HPDE6-E6E7 (cell line): ENCODE data around the gene AHI1.
"Not testable (repeated sequence)": the region's sequence is repeated elsewhere in the genome, so short reads cannot be mapped to it uniquely, and the experiment has no call there.

Experiments
- DNase-seq: peaks from one replicate; pipeline ENCODE4 v3.0.0; 2011; ENCODE audit warnings: missing footprints; ENCODE audit errors: extremely low spot score

Gene AHI1

DNA sequence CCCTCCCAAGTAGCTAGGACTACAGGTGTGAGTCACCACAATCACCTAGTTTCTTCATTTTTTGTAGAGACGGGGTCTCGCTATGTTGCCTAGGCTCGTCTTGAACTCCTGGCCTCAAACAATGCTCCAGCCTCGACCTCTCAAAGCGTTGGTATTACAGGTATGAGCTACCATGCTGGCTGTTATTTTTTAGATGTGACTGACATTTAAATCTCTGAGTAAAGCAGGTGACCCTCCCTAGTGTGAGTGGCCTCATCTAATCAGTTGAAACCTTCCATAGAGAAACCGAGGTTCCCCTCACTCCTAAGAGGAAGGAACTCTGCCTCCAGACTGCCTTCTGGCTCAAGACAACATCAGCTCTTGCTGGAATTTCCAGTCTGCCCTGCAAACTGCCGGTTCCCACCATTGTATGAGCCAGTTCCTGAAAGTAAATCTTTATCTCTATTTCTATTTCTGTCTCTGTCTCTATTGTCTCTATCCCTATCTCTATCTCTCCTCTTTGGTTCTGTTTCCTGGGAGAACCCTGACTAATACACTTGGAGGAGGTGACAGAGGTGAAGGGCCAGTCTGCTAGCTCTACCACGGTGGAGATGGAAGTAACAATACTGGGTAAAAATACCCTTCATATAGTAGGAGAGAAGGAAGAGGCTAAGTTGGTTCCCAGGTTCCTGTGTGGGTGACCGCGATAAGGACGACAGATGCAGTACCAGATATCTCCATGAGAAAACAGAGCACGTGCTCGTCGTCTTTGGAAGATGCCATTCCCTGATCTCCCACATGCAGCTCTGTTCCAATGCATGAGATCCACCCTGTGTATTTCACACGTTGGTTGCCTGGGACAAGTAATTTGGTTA, 235.4 kb downstream of the AHI1 start:
- no peak for DNase-seq

DNA sequence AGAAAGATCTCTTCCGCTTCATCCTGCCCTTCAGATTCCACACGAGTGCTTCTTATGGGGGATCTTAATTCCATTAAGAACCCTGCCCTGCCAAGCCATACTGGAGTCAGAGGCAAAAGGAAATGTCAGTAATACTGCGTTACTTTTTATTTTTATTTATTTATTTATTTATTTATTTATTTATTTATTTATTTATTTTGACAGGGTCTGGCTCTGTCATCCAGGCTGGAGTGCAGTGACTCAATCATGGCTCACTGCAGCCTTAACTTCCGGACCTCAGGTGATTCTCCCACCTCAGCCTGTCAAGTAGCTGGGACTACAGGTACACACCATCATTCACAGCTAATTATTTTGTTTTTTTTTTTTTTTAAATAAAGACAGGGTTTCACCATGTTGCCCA, 236.9 kb downstream of the AHI1 start:
- no peak for DNase-seq

DNA sequence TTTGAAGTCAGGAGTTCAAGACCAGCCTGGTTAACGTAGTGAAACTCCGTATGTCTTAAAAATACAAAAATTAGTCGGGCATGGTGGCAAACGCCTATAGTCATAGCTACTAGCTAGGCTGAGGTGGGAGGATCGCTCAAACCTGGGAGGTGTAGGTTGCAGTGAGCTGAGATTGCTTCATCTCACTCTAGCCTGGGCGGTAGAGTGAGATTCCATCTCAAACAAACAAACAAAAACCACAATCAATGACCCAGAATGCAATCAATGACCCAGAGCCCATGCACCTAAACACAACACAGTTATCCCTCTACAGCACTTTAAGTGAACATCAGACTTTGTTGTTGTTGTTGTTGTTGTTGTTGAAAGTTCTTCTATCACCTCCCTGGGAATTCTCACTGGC, 238.6 kb downstream of the AHI1 start:
- DNase-seq: no peak

DNA sequence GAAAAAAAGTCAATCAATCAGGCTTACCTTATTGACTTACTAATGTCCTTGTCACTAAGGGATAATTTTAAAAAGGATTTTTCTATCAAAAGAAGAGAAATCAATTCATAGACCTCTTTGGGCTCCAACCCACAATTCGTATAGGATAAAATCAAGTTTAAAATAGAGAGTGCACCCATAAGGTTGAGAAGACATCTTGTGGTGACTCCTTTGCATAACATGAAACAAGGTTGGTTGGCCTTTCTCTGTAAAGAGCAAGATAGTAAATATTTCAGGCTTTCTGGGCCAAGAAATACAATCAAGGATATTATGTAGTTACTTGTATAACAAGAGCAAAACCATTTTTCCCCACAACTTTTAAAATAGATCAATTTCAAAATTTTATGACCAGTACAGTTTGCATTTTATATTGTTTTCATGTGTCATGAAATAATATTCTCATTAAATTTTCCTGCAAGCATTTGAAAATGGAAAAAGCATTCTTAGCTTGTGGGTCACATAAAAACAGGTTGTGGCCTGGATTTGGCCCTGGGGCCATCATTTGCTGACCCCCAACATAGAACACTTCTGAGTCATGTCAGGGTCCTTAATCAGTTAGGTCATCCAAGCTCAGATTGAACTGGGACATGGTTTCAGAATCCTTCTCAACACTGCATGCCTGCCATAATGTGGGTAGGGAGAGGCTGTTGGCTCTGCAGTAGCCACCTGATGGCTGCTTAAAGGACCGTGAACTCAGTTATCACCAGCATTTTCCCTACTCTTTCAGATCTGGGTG, 239.7 kb downstream of the AHI1 start:
- no peak for DNase-seq

DNA sequence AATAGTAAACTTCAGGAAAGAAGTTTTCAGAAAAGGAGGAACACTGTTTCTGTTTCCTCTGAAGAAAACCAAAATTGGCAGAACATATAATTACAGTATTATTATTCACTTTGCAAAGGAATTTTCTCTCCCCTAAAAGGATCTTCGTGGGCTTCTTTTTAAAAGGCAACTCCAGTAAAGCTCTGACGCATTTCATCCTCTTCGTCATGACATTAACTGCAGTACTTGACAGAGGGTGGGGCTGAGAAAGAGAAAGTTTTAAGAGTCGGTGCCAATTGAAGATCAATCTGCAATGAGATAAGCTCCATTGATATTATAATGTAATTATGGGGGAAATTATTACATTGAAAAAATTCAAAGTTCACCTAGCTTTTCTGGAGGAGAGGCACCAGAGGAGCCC, 240.7 kb downstream of the AHI1 start:
- DNase-seq: no peak

DNA sequence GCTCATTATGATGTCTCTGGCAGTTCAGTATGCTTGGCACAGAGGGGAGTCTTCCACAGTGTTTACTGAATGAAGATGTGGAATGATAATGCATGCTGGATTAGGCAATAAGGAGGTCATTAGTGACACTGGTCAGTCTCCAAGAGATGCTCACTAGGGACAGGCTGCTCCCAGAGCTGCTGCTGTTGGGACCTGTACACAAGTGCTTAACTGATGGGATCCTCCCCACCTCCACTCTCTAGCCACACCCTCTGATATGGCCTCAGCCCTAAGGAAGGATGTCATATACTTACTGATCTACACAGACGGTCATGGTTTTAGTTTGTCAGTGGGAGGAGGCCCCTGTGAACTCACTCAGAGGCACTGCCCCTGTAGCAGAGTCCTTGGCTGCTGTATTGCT, 243.1 kb downstream of the AHI1 start:
- DNase-seq: no peak

DNA sequence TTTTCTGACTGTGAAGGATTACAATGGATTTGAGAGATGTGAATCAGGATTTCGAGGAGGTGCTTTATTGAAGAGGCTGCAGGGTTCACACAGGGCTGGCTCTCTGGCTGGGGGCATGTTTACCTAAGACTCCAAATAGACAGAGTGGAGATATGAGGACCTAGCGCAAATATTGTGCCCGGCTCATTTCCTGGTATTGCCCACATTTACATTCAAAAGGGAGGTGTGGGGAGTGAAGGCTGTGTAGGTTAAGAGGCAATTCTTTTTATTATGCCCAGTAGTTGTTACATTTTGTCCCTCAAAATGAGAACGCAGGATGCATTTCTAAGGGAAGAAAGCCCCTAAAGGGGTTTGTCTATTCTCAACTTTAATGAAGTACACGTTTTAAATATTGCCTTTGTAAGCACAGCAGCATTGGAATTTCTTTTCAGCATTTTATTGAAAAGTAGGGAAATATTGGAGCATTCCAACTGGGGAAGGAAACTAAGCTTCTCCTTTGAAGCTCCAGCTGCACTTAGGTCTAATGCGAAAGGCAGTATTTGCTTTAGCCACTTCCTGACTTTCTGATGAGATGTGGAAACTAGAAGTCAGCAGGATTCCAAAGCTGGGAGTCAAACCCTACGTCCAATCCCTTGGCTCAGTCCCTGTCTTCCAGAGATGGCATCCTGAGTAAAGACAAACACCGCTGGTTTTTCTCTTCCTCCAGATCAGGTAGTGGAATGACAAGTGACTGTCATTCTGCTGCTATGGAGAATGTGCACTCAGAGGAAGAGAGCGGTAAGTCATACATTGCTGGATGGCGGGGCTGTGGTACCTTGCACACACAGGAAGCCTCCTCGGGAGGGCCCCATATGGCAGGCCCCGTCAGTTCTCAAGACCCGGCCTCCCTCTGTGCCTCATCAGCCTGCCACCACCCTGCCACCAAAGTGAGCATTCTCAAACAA, 245.8 kb downstream of the AHI1 start:
- no peak for DNase-seq

DNA sequence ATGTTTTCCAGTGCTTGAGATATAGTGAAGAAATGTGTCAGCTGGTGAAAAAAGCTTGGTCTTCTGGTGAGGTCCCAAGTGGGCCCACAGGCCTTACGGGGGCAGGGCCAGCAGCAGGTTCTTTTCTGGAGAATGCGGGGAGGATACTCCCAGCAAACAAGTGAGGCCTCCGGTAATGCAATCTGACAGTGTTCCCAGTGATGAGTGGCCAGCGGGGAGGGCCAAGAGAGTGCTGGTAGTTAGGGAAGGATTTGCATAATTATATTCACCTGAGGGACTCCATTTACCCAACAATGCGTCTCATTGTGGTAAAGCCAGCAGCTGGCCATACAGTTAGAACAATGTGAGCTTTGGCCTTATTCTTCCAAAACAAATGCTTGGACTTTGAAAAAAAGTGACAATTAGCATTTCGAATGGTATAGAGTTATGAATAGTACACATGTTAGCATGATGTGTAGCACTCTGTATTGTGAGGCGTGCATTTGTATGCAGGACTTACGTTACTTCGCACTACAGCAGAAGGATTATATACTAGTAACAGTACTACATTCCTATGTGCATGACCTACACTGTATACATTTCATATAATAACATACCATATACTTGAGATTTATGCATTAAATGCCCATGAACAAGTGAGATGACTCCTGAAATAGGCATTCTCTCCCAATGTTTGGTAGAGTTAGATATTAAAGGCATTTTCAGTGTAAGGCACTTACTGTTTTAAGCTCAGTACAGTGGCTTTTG, 246.6 kb downstream of the AHI1 start:
- DNase-seq: no peak

DNA sequence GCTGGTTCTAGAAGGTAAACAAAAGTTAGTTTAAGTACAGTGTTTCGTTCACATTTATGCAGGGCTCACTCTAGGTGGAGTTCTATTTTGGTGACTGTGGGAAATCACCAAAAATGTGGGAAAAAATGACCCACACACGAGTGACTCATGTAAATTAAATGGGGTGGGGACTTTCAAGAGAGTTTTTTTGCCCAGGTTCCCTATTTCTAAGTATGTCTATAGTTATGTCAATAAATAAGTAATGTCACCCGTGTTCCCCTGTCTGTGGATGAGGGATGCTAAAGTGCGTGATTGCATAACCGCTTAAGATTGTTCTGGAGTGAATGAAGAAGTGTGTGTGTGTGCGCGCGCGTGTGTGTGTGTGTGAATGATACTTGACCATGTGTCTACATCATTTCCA, 247.3 kb downstream of the AHI1 start:
- DNase-seq: no peak

DNA sequence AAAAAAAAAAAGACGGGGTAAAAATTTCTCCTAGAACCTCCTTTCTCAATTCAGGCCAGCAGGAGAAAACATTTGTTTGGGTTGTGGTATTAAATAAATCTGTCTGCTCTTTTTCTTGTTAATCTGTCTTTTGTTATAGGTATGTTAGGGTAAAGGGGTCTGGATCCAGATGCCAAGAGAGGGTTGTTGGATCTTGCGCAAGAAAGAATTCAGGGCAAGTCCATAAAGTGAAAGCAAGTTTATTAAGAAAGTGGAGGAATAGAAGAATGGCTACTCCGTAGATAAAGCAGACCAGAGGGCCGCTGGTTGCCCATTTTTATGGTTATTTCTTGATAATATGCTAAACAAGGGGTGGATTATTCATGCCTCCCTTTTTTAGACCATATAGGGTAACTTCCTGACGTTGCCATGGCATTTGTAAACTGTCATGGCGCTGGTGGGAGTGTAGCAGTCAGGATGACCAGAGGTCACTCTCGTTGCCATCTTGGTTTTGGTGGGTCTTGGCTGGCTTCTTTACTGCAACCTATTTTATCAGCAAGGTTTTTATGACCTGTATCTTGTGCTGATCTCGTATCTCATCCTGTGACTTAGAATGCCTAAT, 251.0 kb downstream of the AHI1 start:
- not testable (repeated sequence) for DNase-seq

DNA sequence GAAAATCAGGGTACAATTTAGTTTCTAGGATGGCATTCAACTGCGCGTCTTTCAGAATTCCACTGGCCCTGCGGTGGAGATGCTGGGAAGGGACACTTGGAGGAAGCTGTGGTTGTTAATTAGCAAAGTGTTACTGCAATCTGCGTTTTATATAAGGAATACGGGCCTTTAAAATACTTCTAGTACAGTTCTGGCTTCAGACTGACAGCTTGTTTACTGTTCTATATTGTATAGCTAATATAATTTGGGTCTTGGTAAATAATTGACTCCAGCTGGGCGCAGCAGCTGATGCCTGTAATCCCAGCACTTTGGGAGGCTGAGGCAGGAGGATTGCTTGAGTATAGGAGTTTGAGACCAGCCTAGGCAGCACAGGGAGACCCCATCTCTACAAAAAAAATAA, 252.7 kb downstream of the AHI1 start:
- DNase-seq: no peak

DNA sequence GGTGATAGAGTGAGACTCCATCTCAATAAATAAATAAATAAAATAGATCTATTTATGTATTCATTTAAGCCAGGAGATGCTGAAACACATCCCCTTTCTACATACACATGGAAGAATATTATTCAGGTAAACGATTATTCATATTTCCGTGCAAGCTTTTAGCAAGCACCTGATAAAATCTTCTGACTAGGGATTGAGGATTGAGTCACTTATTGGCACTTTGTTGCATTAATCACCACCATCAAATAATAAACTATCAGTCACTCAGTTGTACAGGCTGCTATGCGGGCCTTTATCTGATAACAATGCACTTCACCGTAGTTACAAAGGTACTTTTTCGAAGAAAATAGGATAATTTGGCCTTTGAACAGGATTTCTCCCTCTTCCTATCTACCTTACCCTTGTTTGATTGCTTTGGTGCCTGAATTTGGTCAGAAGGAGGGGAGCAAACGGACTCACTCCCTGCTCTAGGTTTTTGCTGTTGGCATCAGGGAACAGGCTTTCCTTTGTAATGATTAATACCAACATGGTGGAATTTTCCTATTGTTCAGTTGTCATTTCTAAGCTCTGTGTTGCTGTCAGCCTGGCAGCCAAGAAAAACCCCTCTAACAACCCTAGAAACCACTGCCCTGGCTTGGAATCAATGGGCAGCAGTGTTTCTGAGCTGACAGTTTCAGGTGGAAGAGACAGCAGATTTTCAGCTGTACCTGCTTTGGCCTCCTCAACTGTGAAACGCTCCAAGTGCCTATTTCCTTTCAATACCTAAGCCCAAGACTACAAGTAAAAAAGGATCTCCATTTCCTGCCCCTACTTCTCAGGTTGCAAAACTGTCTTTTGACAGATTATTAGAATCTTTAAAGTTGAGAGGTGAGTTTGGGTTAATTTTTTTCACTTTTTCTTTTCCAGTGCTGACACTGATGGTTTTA, 253.4 kb downstream of the AHI1 start:
- DNase-seq: peak; percentile 3

DNA sequence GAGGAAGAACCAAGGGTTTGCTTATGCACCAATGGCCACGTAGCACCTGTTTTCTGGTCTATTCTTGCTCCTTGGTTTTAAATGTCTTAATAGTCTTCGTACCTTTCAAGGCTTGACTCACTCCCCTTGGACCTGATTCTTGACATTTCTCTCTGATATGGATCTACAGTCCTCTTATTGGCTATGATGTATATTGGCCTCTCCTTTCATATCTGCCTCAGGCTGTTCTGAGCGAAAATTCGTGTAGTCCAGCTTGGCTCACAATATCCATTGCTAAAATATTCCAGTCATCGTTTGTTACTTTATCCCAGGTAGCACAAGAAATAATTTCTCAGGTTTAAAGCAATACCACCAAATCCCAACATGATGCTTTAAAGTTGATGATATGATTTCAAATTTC, 256.8 kb downstream of the AHI1 start:
- DNase-seq: no peak

DNA sequence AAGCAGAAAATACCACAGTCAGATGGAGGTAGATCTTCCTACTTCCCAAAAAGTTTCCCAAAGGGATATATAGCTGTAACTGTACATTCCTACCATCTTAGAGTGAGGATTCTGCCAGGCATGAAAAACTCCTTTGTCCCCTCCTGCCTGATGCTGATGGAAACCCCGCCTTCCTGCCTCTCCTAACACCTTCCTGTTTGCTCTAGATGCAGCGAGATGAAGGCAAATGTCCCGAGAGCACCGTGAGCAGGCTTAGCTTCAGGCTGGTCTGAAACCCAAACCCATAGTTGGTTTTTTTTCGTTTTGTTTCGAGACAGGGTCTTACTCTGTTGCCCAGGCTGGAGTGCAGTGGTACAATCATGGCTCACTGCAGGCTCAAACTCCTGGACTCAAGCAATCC, 260.8 kb downstream of the AHI1 start:
- DNase-seq: no peak

DNA sequence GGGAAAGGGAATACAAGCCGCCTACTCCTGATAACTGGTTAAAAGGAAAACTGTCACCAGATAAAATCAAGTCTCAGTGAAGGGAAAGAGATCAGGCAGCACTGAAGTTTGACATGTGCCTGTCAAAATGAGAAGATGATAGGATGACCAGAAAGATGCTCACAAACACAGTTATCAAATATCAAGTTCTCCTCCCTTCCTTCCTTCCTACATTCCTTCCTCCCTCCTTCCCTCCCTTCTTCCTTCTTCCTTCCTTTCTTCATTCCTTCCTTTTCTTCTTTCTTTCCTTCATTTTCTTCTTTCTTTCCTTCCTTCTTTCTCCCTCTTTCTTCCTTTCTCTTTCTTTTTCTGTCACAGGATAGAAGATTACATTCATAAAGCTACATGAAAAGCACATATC, 261.2 kb downstream of the AHI1 start:
- no peak for DNase-seq

DNA sequence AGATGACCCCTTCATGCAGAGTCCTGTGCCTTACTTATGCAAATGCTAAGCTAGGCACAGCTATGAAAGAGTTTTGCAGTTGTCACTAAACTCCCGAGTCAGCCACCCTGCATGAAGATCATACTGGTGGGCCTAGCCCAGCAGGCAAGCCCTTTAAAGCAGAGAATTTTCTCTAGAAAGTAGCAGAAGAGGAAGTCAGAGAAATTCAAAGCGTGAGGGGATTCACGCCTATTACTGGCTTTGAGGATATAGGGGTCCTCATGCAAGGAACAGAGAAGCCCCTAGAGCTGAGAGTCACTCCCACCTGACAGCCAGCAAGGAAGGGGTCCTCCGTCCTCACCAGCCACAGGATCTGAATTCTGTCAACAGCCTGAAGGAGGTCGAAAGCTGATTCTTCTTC, 261.8 kb downstream of the AHI1 start:
- DNase-seq: no peak

DNA sequence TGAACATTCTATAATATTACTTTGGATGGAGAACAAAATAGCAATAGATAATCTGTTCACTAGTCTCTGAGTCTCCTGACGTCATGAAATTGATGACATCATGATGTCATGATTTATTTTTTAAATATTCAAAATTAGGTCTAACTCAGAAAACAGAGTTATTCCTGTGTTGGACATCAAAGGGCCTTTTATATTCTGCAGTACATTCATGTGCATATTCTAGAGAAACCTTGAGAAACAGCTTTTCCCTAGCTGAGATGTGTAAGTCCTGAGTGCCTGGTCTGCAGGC, 263.1 kb downstream of the AHI1 start:
- no peak for DNase-seq

DNA sequence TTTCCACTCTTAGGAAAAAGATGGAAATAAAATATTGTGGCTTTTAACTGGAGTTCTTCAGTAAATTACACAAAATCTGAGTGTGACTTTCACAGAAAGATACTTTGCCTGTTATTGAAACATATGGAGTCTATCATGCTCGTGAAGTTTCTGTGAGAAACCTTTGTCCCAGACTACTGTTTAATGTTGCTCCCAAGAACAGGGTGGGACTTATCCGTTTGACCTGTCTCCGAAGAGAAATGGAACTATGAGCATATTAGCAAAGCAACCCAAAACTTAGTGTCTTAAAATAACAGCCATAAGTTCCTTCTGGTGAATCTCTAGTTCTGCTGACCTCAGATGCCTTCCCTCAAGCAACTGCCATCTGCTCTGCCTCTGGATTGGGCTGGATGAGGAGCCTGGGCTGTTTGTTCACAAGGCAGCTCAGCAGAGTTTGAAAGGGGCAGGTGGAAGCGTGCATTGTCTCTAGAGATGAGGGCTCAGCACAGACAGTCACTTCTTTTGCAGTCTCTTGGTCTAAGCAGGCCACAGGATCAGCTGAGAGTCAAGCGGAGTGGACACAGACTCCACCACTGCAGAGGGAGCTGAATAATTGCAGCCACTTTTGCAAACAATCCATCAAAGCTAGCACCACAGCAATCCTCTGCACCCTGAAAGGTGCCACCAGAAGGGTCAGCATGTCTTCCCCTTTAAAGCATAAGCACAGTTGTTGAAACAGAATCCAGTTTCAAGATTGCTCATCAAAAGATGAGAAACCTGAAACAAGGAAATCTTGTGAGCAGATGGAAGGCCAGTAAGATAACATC, 263.7 kb downstream of the AHI1 start:
- no peak for DNase-seq
